ENCODE results near the gene MINDY4.
A peak's percentile ranks its signal among the peaks of the same experiment; 100 is the strongest.

The MINDY4 gene

DNA sequence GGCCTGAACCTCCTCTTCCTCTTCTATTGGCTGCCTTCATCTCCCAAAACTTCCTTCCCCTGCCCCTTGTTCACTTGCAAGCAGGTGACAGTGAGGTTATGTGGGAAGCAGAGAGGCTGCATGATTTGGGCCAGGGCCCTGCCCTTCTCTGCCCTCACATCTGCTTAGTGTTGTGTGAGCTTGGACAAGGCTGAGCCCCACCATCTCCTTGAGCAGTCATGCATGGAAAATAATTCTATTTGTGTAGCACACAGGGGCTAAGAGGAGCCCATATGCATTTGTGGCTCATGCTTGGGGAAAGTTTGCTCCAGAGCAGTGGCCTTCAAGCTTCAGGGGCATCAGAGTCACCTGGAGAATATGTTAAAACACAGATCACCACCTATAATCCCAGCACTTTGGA, 113.7 kb downstream of the MINDY4 start:
- DNase-seq, result no peak

- no peak for DNase-seq
Observed at GRCh38 chr7:30886608-30887011, 115.4 kb downstream of the MINDY4 start.

DNA sequence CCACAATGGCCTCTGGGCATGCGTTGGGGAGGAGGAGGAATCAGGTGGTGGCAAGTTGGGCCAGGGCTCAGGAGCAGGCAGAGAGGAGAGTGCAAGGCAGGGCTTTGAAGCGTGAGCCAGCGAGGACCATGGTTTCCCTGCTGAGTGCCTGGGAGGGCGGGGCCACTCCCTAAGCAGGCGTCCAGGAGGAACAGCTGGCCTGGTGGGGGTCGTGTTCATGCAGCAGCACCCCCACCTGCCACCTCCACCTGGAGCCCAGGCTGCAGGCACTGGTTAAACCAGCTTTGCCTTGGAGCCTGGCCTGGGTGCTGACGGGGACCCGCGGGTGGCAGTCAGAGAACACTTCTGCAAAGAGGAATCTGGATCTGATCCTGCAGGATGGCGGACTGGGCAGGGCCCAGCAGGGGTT, 116.3 kb downstream of the MINDY4 start:
- DNase-seq, result no peak

GRCh38 chr7:30888747-30889146, 117.5 kb downstream of the MINDY4 start:
- no peak for DNase-seq

GRCh38 chr7:30890226-30890625, 119.0 kb downstream of the MINDY4 start:
- DNase-seq, result no peak

GRCh38 chr7:30893357-30893756, 122.1 kb downstream of the MINDY4 start:
- DNase-seq, result no peak

- DNase-seq, result no peak
Observed at GRCh38 chr7:30894009-30894408, 122.8 kb downstream of the MINDY4 start.

DNA sequence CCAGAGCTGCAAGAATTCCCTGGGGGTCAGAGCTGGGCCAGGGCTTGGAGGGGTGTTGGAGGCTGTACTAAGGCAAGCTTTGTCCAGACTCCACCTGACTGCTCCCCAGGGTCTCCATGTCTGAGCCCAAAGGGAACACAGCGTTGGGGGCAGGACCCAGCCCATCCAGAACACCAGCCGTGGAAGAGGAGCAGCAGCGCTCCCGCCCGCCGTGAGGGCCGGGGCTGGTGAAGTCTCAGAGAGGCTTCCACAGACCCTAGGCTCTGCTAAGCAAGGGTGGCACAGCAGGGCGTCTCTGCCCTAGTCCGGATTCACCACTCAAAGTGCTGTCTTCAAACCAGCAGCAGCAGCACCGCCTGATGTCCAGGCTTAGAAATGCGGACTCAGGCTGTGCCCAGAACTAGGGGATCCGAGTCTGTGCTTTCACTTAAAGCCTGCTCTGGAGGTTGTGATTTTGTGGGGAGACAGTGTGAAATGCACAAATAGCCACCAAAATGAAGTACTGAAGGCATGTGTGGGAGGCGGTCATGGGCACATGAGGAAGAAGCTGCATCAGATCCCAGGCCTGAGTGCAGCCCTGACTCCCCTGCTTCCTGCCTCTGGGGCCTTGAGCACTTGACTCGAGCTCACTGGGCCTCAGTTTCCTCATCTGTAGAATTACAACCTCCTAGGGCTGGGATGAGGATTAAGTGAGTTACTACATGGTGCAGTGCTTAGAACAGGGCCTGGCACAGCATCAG, 123.8 kb downstream of the MINDY4 start:
- DNase-seq, result peak; percentile 57

DNA sequence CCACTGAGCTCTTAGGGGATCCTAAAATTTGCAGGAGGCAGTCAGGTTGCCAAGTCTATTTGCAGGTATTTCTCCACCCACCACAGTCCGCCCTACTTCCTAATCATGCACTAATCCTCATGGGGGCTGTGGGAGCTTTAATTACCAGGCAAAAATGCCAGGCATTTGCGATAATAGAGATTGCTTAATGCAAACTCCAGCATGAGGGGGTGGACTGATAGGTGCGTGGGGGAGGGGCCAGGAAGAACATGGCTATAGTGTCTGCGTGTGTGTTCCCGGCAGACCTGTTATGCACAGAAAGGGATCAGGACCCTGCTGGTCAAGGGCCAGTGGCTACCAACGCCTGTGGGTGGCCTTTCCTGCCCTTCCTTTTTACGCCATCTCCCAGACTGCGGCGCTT, 124.8 kb downstream of the MINDY4 start:
- no peak for DNase-seq

- DNase-seq, result peak; percentile 98
Observed at GRCh38 chr7:30896783-30897637, 125.8 kb downstream of the MINDY4 start.

- DNase-seq, result no peak
Observed at GRCh38 chr7:30897770-30898169, 126.6 kb downstream of the MINDY4 start.

DNA sequence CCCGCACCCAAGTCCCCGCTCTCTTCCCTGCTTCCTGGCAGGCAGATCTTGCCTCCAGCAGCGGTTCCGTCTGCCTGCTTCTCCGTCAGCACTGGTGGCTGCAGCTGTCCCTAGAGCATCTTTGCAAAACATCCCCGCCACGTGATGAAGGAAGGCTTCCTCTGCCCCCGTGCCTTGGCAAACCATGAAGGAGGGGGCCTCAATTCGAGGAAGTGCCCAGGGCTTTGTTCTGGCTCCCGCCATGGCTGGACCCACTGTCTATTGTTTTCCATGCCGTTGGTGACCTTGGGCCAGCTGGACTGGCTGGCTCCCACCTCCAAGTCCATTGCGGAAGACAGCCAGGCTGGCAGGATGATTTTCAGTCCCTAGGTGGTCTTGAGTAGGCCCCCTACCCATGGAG, 127.2 kb downstream of the MINDY4 start:
- no peak for DNase-seq

DNA sequence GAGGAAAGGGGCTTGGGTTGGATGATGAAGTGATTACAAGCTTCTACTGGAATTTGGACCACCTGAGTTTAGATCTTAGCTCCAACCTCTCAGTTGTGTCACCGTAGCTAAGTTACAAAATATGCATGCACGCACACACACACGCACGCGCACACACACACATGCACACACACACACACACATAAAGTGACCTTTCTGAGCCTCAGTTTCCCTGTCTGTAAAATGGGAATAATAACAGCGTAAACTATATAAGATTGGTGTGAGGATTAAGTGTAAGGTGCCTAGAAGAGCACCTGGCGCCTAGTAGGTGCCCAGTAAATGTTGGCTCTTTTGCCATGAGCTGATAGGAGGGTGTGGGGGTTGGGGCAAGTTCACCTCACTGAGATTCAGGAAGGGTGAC, 127.8 kb downstream of the MINDY4 start:
- DNase-seq, result no peak

DNA sequence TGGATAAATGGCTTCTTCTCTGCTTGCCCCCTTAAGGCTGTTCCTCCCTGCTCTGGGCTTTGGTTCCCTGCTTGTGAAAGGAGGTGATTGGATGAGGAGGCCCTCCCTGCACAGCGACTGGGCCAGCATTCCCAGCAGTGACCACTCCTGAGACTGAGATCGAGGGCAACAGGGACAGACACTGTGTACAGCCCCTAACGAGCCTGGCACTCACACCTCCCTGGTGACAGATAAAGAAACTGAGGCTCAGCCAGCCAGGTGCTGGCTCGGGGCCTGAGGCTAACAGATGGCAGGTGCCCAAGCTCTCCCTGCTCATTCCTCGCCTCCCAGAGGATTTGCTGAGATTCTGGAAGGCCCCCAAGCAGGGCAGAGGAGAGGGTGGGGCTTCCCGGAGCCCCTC, 128.4 kb downstream of the MINDY4 start:
- no peak for DNase-seq

GRCh38 chr7:30900053-30900452, 128.8 kb downstream of the MINDY4 start:
- no peak for DNase-seq

DNA sequence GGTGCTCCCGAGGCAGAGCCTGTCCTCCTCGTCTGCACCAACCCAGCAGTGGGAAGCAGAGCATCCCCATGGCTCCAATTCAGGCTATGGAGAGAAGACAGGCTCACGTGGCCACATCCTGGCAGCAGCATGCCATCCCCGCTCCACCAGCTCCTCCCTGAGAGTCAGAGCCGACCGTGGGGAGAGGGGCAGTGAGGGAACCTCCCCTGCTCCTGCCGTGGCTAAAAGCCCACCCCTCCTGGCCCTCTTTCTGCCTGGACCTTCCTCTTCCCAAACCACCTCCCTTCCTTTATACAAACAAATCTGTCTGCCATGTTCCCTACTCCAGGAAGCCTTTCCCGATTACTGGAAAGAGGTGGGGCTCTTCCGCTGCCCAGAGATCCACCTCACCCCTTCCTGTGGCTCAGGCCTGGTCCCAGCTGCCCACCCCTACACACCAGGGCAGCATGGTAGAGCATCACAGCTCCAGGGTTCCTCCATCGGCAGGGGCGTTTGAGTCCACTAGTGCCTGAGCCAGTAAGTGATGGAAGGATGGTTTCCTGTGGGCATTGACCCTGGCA, 129.7 kb downstream of the MINDY4 start:
- DNase-seq, result no peak

DNA sequence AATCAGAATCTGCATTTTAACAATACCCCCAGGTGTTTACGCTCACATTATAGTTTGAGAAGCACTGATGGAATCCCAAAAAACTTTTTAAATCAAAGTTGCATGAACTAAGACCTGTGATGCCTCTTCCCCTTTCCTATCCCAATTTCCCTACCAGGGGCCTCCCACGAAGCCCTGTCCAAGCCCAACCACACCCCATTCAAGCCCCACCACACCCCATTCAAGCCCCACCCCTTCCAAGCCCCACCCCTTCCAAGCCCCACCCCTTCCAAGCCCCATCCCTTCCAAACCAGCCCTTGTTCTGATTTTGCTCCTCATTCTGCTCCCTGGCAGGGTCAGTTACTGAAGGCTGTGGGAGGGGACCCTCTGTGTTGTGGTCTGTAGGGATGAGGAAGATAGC, 130.6 kb downstream of the MINDY4 start:
- no peak for DNase-seq

DNA sequence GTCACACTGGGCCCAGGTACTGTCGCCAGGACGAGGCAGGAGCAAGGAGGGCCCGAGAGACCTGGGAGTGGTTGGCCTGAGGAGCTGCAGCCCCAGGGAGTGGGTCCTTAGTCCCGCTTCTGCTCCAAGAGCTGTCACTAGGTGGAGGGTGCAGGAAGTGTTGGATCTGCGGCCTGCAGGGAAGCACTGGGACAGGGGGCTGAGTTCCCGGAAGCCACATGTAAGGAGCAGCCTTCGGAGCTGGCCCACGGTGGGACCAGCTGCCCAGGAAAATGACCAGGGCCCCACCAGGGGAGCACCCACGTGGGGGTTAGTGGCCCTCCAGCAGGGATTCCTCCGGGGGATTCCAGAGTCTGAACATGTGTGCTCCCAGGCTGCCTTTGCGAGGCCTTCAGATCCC, 131.2 kb downstream of the MINDY4 start:
- DNase-seq, result no peak

GRCh38 chr7:30903146-30903545, 131.9 kb downstream of the MINDY4 start:
- DNase-seq, result no peak

DNA sequence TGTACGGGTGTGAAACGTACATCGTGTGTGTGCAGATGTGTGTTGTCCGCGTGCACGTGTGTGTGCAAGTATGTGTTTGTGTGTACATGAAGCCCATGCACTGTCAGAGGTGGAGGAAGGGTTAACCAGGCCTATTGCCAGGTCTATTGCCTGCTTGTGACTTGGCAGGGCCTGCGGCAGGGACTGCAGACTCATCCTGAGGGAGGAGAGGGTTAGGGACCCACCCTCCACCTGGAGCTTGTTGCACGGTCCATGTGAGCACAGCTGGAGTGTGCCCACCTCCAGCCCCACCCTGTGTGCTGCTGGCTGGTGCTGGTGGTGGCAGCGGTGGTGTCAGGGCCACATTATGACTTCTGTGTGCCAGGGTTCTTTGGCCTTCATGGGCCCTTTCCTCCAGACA, 133.3 kb downstream of the MINDY4 start:
- no peak for DNase-seq

GRCh38 chr7:30905078-30906012, 134.1 kb downstream of the MINDY4 start:
- DNase-seq, result no peak

DNA sequence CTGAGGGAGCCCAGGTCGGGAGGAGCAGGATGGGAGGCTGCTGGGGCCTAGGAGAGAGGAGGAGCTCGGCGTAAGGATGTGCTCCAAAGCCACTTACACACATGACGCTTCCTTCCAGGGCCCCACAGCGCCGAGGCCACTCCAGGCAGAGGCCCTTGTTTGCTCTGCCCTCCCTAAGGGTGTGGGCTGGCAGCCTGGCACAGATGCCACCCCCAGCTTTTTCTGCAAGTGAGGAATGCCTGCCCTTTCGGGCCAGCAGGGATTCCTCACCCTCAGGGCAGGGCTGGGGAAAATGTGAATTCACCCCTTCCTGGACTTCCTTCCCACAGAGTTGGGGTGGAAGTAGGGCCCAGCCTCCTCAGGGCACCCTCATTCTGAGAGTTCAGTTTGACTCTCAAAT, 134.8 kb downstream of the MINDY4 start:
- DNase-seq, result no peak
